IMR-90 (cell line): ENCODE results near the gene DERA. TPM values are rescaled to one million over a fixed set of nuclear protein-coding genes. Genes with fewer than 3 reads are reported as not detected.

Experiments
- ATAC-seq: fragments of 200-7000 bp; cut with Tn5 transposase; 2 replicates; pipeline ENCODE4 v1.9.1; 2020; ENCODE audit warnings: low read depth, mild to moderate bottlenecking, moderate library complexity
- BruUV-seq: library from RNA; stranded (reverse); fragments of 400-500 nt; replicated peaks from 2 replicates; lab custom pipeline; 2021; lab: Mats Ljungman, UMichigan
- CTCF ChIA-PET: fragments of 300-600 bp; formaldehyde crosslinking; extraction: SDS; loops from one replicate; lab custom pipeline; 2021; ENCODE audit warnings: antibody characterized with exemption; lab: Yijun Ruan, JAX
- POLR2A ChIA-PET: fragments of 300-600 bp; sonication (Branson Sonifier 250); formaldehyde crosslinking; loops from one replicate; lab custom pipeline; 2022; ENCODE audit warnings: antibody characterized with exemption; ENCODE audit not compliant: unreplicated experiment; lab: Charles Lee
- DNase-seq: peaks from one replicate; pipeline ENCODE4 v3.0.0; 2013
- H2AFZ ChIP-seq: replicated peaks from 2 replicates; pipeline ENCODE3; 2013; ENCODE audit warnings: low read length, mild to moderate bottlenecking; ENCODE audit not compliant: poor library complexity
- H2AK5ac ChIP-seq: 2 replicates; pipeline ENCODE4 v1.6.1; 2013; ENCODE audit warnings: low read depth, low read length, inconsistent platforms
- H2AK9ac ChIP-seq: replicated peaks from 2 replicates; pipeline ENCODE3; 2013; ENCODE audit warnings: mild to moderate bottlenecking, low read depth, low read length, moderate library complexity; ENCODE audit not compliant: poor library complexity
- H2BK120ac ChIP-seq: 2 replicates; pipeline ENCODE4 v1.6.1; 2013; ENCODE audit warnings: low read depth, low read length, inconsistent platforms
- H2BK15ac ChIP-seq: 3 replicates; pipeline ENCODE4 v1.6.1; 2013; ENCODE audit warnings: low read depth, low read length, inconsistent platforms
- H2BK20ac ChIP-seq: 2 replicates; pipeline ENCODE4 v1.6.1; 2013; ENCODE audit warnings: low read depth, mild to moderate bottlenecking, inconsistent platforms, low read length, moderate library complexity
- H2BK5ac ChIP-seq: 2 replicates; pipeline ENCODE4 v1.6.1; 2013; ENCODE audit warnings: mild to moderate bottlenecking, low read depth, low read length, inconsistent platforms; ENCODE audit not compliant: poor library complexity, severe bottlenecking
- H3K14ac ChIP-seq: replicated peaks from 2 replicates; pipeline ENCODE4 v1.6.1; 2013; ENCODE audit warnings: low read depth, low read length, inconsistent platforms
- H3K18ac ChIP-seq: 2 replicates; pipeline ENCODE4 v1.6.1; 2013; ENCODE audit warnings: low read depth, low read length, control low read depth
- H3K23ac ChIP-seq: 2 replicates; pipeline ENCODE4 v1.6.1; 2013; ENCODE audit warnings: low read depth, low read length, inconsistent platforms
- H3K27ac ChIP-seq: 2 replicates; pipeline ENCODE4 v1.5.1; 2013; ENCODE audit warnings: mild to moderate bottlenecking, control low read depth, low read length; ENCODE audit not compliant: insufficient read depth
- H3K27me3 ChIP-seq: 2 replicates; pipeline ENCODE4 v1.6.1; 2013; ENCODE audit warnings: low read length; ENCODE audit not compliant: control insufficient read depth, insufficient read depth
- H3K36me3 ChIP-seq: 2 replicates; pipeline ENCODE4 v1.6.1; 2013; ENCODE audit warnings: low read length, mixed read lengths; ENCODE audit not compliant: control insufficient read depth, insufficient read depth
- H3K4ac ChIP-seq: 2 replicates; pipeline ENCODE4 v1.6.1; 2013; ENCODE audit warnings: low read depth, low read length, inconsistent platforms
- H3K4me1 ChIP-seq: 2 replicates; pipeline ENCODE4 v1.6.1; 2013; ENCODE audit warnings: low read length, mixed read lengths; ENCODE audit not compliant: control insufficient read depth, insufficient read depth
- H3K4me2 ChIP-seq: 2 replicates; pipeline ENCODE4 v1.6.1; 2013; ENCODE audit warnings: low read depth, mild to moderate bottlenecking, control low read depth, low read length, moderate library complexity
- H3K4me3 ChIP-seq: 2 replicates; pipeline ENCODE4 v1.5.1; 2013; ENCODE audit warnings: low read depth, mild to moderate bottlenecking, control low read depth, low read length, moderate library complexity; ENCODE audit not compliant: insufficient read depth
- H3K56ac ChIP-seq: 2 replicates; pipeline ENCODE4 v1.6.1; 2013; ENCODE audit warnings: low read length, inconsistent platforms; ENCODE audit not compliant: insufficient read depth; ENCODE audit errors: extremely low read depth
- H3K79me1 ChIP-seq, 2 experiments: 2 replicates each; pipeline ENCODE4 v1.6.1; 2013; ENCODE audit warnings: low read length in 2 of 2, inconsistent platforms in 1 of 2, low read depth in 1 of 2
- H3K9ac ChIP-seq: 2 replicates; pipeline ENCODE4 v1.6.1; 2013; ENCODE audit warnings: low read depth, low read length, control low read depth
- H3K9me1 ChIP-seq: 2 replicates; pipeline ENCODE4 v1.6.1; 2013; ENCODE audit warnings: low read length, inconsistent platforms; ENCODE audit not compliant: insufficient read depth
- H3K9me3 ChIP-seq: 2 replicates; pipeline ENCODE4 v1.6.1; 2013; ENCODE audit warnings: low read length; ENCODE audit not compliant: control insufficient read depth, insufficient read depth
- H4K20me1 ChIP-seq: 2 replicates; pipeline ENCODE4 v1.6.1; 2013; ENCODE audit warnings: low read length, inconsistent platforms; ENCODE audit not compliant: insufficient read depth
- H4K5ac ChIP-seq: 2 replicates; pipeline ENCODE4 v1.6.1; 2013; ENCODE audit warnings: mild to moderate bottlenecking, low read depth, low read length, control low read depth
- H4K8ac ChIP-seq, 2 experiments: 2 replicates each; pipeline ENCODE4 v1.6.1; 2013; ENCODE audit warnings: low read depth in 2 of 2, low read length in 2 of 2, control low read depth in 1 of 2, inconsistent platforms in 1 of 2
- H4K91ac ChIP-seq: 2 replicates; pipeline ENCODE4 v1.6.1; 2013; ENCODE audit warnings: low read depth, low read length, inconsistent platforms; ENCODE audit not compliant: insufficient read depth
- BHLHE40 ChIP-seq: fragments of 150-350 bp; IDR thresholded peaks from 2 replicates; pipeline ENCODE4 v1.6.1; 2016; ENCODE audit warnings: mild to moderate bottlenecking, low read depth, low read length
- CEBPB ChIP-seq: IDR thresholded peaks from 2 replicates; pipeline ENCODE4 v1.6.1; 2012; ENCODE audit warnings: low read depth, low read length, improper control_type of control experiment
- CHD1 ChIP-seq: IDR thresholded peaks from 2 replicates; pipeline ENCODE4 v1.6.1; 2012; ENCODE audit warnings: low read depth, low read length, improper control_type of control experiment
- FOS ChIP-seq: fragments of 150-350 bp; IDR thresholded peaks from 2 replicates; pipeline ENCODE4 v1.6.1; 2016; ENCODE audit warnings: low read depth, low read length
- MAFK ChIP-seq: IDR thresholded peaks from 2 replicates; pipeline ENCODE4 v1.6.1; 2012; ENCODE audit warnings: low read depth, low read length, improper control_type of control experiment
- MAZ ChIP-seq: IDR thresholded peaks from 2 replicates; pipeline ENCODE4 v1.6.1; 2012; ENCODE audit warnings: low read depth, mild to moderate bottlenecking, low read length, improper control_type of control experiment, moderate library complexity, borderline replicate concordance
- MXI1 ChIP-seq: IDR thresholded peaks from 2 replicates; pipeline ENCODE4 v1.6.1; 2012; ENCODE audit warnings: low read depth, mild to moderate bottlenecking, low read length, moderate library complexity, borderline replicate concordance
- NFE2L2 ChIP-seq: fragments of 150-350 bp; IDR thresholded peaks from 2 replicates; pipeline ENCODE4 v1.6.1; 2016; ENCODE audit warnings: low read depth, mild to moderate bottlenecking, low read length
- POLR2A ChIP-seq: IDR thresholded peaks from 2 replicates; pipeline ENCODE4 v1.6.1; 2012; ENCODE audit warnings: mild to moderate bottlenecking, low read depth, low read length
- RAD21 ChIP-seq: IDR thresholded peaks from 2 replicates; pipeline ENCODE4 v1.6.1; 2012; ENCODE audit warnings: low read length, improper control_type of control experiment
- RCOR1 ChIP-seq: IDR thresholded peaks from 2 replicates; pipeline ENCODE4 v1.6.1; 2012; ENCODE audit warnings: mild to moderate bottlenecking, low read length, improper control_type of control experiment; ENCODE audit not compliant: insufficient replicate concordance
- RFX5 ChIP-seq: IDR thresholded peaks from 2 replicates; pipeline ENCODE4 v1.8.0; 2012; ENCODE audit warnings: low read depth, mild to moderate bottlenecking, low read length, moderate library complexity
- SMC3 ChIP-seq: fragments of 150-350 bp; IDR thresholded peaks from 2 replicates; pipeline ENCODE4 v1.6.1; 2016; ENCODE audit warnings: low read depth, mild to moderate bottlenecking, antibody characterized with exemption, low read length, moderate library complexity
- WGBS, 2 experiments: methylation state at CpG; one replicate each; pipeline versions ENCODE4 v1.1.5 to v1.1.7; 2013; ENCODE audit warnings: missing lambda C conversion rate in 2 of 2; ENCODE audit not compliant: insufficient read length in 1 of 2; ENCODE audit errors: extremely low coverage in 2 of 2; 5-methylcytosine and 5-hydroxymethylcytosine counted together
- dilution Hi-C: fragments of 300-500 bp; cut with HindIII; formaldehyde crosslinking; loops from one replicate; pipeline ENCODE4 v1.14.3; 2018; ENCODE audit warnings: low sequenced_read_pairs; ENCODE audit not compliant: unreplicated experiment
- in situ Hi-C: fragments of 300-500 bp; cut with MboI; formaldehyde crosslinking; loops from 3 replicates; pipeline ENCODE4 v1.14.3; 2019; ENCODE audit warnings: low sequenced_read_pairs, inconsistent platforms, mixed read lengths
- intact Hi-C: fragments of 100-400 bp; cut with micrococcal nuclease; formaldehyde crosslinking; loops from 2 replicates; pipeline ENCODE4 v1.10.0; 2022
- polyA plus RNA-seq, 3 experiments: library from polyadenylated mRNA; depleted of rRNA; stranded (reverse); fragments of >200 nt; gene quantifications; 2 replicates each; pipeline ENCODE4 v1.2.3, GENCODE V29; 2012; ENCODE audit warnings: low replicate concordance in 1 of 3
- total RNA-seq: library from RNA; depleted of rRNA; stranded (reverse); fragments of >200 nt; gene quantifications from 2 replicates; pipeline ENCODE4 v1.2.3, GENCODE V29; 2012
- TF ChIP-seq, protein P1 (sequence below): conservative IDR thresholded peaks from 2 replicates; pipeline ENCODE4 v1.5.1; 2012; ENCODE audit warnings: mild to moderate bottlenecking, low read depth, low read length, improper control_type of control experiment
- TF ChIP-seq, protein P2 (sequence below): fragments of 150-350 bp; IDR thresholded peaks from 2 replicates; pipeline ENCODE4 v1.6.1; 2016; ENCODE audit warnings: low read depth, mild to moderate bottlenecking, low read length, moderate library complexity, borderline replicate concordance
- TF ChIP-seq, protein P3 (sequence below): fragments of 150-350 bp; IDR thresholded peaks from 2 replicates; pipeline ENCODE4 v1.6.1; 2017; ENCODE audit warnings: mild to moderate bottlenecking, antibody characterized with exemption, low read length, low read depth

The DERA gene
- total and polyA plus RNA-seq, 2 of the 4 experiments (the other 2 are of a cell fraction): 28.1 to 58.6 TPM

DNA sequence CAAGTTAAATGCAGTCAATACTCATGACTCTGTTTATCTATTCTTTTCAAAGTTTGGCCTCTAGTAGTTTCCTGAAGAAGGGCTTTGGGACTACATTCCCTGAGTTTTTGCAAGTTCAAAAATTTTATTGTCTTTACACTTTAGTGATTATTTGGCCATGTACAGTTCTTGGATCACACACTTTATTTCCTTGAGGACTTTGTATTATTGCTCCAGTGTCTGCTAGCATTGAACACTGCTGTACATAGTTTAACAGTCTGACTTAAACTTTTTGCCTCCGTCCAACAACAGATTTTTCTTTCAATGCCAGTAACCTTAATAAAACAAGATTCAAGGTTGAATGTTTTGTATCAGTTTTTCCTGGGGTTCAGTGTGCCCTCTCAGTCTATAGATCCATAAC lies 132.3 kb downstream of the DERA start:
- Histone ChIP-seq H2AK9ac (no peak overlapping the region), H2AK5ac (no peak overlapping the region), H2BK5ac (no peak overlapping the region), H2BK120ac (no peak overlapping the region), H4K8ac (no peak overlapping the region), H3K4me2 (no peak overlapping the region), H3K4ac (no peak overlapping the region), H3K27ac (no peak overlapping the region), H2AFZ (no peak overlapping the region), H4K91ac (no peak overlapping the region), H3K56ac (no peak overlapping the region), H3K9ac (no peak overlapping the region), H3K23ac (no peak overlapping the region), H4K5ac (no peak overlapping the region), H3K18ac (no peak overlapping the region), H3K4me3 (no peak overlapping the region), H3K9me3 (no peaks in the 10 kb centered on the region), H2BK15ac (no peak overlapping the region), H4K20me1 (no peaks in the 10 kb centered on the region), H3K4me1 (no peaks in the 10 kb centered on the region), H3K27me3 (no peaks in the 10 kb centered on the region), H2BK20ac (no peak overlapping the region), H3K9me1 (no peaks in the 10 kb centered on the region), H3K79me1 (no peaks in the 10 kb centered on the region), H3K14ac (no peak overlapping the region), H3K36me3 (no peaks in the 10 kb centered on the region)
- ChIA-PET POLR2A (no interaction called here), CTCF (interaction anchor here (0.7 kb wide), 1 partner anchor 13 kb away, joined by 3 read pairs; no protein-coding TSS in a partner anchor)
- TF ChIP-seq BHLHE40 (no peak), MAFK (no peak), RFX5 (no peak), SMC3 (no peak), FOS (no peak), MXI1 (no peak), RCOR1 (no peak), MAZ (no peak), CEBPB (no peak), RAD21 (no peak), NFE2L2 (no peak), POLR2A (no peak), CHD1 (no peak)
- TF ChIP-seq, protein P1, sequence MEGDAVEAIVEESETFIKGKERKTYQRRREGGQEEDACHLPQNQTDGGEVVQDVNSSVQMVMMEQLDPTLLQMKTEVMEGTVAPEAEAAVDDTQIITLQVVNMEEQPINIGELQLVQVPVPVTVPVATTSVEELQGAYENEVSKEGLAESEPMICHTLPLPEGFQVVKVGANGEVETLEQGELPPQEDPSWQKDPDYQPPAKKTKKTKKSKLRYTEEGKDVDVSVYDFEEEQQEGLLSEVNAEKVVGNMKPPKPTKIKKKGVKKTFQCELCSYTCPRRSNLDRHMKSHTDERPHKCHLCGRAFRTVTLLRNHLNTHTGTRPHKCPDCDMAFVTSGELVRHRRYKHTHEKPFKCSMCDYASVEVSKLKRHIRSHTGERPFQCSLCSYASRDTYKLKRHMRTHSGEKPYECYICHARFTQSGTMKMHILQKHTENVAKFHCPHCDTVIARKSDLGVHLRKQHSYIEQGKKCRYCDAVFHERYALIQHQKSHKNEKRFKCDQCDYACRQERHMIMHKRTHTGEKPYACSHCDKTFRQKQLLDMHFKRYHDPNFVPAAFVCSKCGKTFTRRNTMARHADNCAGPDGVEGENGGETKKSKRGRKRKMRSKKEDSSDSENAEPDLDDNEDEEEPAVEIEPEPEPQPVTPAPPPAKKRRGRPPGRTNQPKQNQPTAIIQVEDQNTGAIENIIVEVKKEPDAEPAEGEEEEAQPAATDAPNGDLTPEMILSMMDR: no peak
- TF ChIP-seq, protein P2, sequence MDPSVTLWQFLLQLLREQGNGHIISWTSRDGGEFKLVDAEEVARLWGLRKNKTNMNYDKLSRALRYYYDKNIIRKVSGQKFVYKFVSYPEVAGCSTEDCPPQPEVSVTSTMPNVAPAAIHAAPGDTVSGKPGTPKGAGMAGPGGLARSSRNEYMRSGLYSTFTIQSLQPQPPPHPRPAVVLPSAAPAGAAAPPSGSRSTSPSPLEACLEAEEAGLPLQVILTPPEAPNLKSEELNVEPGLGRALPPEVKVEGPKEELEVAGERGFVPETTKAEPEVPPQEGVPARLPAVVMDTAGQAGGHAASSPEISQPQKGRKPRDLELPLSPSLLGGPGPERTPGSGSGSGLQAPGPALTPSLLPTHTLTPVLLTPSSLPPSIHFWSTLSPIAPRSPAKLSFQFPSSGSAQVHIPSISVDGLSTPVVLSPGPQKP: no peak
- TF ChIP-seq, protein P3, sequence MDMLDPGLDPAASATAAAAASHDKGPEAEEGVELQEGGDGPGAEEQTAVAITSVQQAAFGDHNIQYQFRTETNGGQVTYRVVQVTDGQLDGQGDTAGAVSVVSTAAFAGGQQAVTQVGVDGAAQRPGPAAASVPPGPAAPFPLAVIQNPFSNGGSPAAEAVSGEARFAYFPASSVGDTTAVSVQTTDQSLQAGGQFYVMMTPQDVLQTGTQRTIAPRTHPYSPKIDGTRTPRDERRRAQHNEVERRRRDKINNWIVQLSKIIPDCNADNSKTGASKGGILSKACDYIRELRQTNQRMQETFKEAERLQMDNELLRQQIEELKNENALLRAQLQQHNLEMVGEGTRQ: no peak
- no CpG with 5 or more reads among the region's 1 CpG for WGBS, 2 experiments
- ATAC-seq: no peak
- in situ Hi-C loops: no loop called here
- intact Hi-C loops: no loop called here
- dilution Hi-C loops: no loop called here
- no peak for DNase-seq
- no TSS peak for BruUV-seq
